GM18519 (cell line): ENCODE measurements around the gene SLC27A6.

ENCODE experiments used
- ATAC-seq: cut with Tn5 transposase; IDR thresholded peaks from one replicate; pipeline ENCODE4 v1.9.1; 2021; ENCODE audit warnings: mild to moderate bottlenecking, moderate library complexity; ENCODE audit not compliant: unreplicated experiment, low FRiP score

SLC27A6 gene

DNA sequence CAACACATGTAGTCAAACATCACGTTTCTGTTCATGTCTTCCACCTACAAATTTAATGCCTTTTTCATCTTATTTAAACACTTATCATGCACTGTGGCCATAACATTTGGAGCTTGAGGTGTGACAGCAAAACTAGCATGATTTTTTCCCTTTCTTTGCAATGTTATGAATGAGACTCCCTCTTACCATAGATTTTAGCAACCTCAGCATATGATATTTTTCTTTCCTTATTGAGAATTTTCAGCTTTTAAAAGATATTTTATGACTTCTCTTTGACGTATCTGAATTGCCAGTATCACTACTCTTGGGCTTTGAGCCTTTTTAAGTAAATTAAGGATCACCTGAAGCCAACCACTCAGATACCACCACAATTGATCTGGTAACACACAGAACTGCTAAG, 96.6 kb downstream of the SLC27A6 start:
- no peak for ATAC-seq

DNA sequence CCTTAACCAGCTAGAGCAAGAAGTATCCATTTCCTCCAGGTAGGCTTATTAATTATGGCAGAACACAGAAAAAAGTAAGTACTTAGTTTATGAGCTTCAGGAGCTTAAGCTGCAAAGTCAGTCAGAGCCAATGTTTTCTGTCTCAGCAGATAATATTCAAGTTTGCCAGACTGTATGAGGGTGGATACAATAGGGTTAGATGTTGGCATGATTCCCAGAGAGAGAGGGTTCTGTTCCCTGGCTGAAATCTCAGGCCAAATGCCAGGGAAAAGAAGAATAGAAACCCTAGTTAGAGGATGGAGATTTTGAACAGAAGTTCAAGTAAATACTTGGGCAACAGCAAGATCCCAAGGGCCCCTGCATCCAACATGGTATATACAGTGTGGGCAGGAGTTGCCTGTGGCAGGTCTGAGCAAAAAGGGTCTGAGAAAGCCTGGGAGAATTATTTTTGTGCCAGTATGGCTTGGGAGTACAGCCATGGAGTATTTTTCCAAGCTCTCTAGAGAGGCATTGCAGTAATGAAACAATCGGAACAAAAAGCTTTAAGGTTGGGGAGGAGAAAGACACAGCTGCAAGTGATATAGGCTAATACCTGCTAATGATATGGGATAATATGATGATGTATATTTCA, 98.3 kb downstream of the SLC27A6 start:
- ATAC-seq, result no peak

DNA sequence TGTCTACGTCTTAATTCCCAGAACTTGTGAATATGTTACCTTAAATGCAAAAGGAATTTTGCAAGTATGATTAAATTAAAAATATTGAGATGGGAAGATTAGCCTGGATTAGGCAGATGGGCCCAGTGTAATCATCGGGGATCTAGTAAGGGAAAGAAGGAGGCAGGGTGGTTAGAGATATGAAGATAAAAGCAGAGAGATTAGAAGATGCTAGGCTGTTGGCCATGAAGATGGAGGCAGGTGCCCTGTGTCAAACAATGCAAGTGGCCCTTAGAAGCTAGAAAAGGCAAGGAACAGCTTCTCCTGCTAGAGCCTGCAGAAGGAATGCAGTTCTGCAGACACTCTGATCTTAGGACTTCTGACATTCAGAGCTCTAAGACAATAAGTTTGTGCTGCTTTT, 100.4 kb downstream of the SLC27A6 start:
- no peak for ATAC-seq

DNA sequence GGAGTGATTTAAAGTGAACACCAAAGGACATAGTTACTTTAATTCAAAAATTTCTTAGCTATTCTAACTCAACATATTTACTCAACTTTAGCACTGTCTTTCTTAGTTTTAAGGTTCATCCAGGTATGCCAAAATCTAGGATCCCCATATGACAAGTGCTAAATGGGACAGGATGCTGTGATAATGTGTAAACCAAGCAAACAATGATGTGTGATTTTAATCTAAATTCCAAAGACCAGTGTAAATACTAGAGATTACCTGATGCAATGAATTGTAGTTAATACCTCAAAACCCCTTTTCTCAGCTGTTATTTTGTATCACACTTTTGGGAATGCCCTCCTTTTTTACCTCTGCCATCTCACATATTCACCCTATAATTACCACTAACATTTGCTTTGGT, 102.5 kb downstream of the SLC27A6 start:
- no peak for ATAC-seq

DNA sequence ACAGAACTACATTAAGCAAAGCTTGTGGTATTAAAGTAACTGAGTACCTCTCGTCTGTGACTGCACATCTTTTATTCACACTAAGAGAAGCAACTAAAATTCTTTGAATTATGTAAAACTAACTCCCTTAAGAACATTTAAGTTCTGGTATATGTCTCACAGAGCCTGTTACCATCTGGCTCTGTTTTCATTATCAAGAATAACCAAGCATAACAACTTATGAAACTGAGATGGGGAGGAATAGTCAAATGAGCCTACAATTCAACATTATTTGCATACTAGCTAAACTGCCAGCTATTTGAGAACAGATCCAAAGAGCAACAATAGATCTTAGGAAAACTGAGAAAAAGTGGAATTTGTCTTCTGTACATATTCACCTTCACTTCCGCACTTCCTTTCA, 104.0 kb downstream of the SLC27A6 start:
- no peak for ATAC-seq

DNA sequence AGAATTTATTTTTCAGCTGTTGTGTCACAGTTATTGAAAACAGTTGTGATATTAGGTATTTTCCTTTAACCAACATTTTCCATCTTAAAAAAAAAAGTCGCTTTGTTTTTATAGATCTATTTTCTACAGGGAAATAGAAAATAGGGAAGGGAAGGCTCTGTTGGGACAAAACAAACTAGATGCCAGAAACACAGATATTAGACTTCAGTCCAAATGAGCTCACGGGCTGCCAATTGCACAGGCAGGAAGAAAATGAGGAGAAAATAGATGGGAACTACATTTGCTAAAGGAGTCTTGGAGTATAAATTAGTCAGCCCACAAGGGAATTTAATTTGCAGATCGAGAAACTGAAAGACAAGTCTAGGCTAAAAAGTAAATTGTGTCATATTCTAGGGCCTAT, 107.8 kb downstream of the SLC27A6 start:
- ATAC-seq, result no peak

DNA sequence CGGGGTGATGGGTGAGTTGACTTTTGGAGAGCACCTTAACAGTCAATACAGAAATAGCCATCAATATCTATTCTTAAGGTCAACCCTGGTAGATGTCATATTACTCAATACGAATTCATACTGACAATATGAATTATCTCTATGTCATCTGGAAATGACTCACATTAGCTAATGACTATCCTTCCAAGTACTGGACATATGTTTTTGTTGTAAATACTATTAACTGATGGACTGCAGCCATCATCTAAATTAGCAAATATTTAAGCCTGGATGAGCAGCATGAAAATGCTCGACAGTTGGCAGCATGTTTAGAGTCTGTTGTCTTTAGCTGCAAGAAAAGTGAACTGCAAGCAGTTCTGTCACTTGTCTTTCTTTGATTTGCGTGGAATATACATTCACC, 109.6 kb downstream of the SLC27A6 start:
- no peak for ATAC-seq

DNA sequence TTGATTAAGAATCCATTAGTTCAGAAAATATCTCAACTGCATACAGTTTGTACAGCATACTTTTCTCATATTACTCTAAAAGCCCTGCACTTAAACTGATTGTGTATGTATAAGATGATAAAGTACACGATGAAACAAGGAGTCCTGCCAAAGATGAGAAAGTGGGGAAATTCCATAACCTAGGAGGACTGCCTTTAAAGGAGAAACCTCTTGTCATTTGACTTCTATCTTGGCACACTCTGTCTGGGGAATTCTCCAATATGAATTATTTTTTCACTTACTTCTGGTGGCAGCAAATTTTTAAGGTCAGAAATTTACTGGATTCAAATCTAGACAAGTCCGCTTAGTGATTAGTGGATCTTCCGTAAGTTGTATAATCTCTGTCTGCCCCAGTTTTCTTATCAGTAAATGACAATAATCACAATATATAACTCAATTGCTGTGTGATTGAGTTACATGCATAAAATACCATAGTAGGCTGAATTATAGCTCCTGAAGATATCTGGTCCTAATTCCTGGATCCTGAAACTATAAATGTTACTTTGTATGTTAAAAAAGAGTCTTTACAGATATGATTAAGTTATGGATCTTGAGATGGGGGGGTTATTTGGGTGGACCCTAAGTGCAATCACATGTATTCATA, 112.3 kb downstream of the SLC27A6 start:
- ATAC-seq, result no peak

DNA sequence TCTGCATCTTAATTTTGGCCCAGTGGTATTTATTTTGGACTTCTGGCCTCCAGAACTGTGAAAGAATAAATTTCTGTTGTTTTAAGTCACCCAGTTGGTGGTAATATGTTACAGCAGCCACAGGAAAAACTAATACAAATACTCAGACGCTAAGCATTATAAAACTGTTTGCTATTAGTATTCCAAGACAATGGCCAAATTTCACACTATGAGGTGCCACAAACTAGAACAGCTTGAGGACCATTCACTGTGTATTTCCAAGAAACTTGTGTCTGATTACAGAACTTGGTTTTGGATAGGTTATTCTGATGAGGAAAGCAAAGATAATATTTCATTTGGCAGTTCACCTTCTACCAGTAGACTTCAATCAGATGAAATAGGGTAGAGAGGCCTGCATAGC, 113.0 kb downstream of the SLC27A6 start:
- ATAC-seq, result no peak

DNA sequence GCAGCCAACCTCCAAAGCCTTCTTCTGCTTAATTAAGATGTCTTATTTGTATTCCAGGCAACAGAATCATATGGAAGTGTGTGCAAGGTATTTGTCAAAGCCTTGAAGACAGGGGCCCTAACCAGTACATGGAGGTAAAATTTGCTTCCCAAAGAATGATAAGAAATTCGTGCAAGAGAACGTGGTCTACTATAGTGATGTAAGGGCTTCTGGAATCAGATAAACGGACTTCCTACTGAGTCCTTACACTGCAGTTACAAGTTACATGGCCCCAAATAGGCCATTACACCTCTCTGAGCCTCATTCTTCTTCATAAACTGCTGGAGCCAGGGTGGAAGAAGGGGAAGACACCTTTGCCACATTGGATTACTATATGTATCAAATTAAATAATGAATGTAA, 113.4 kb downstream of the SLC27A6 start:
- no peak for ATAC-seq

DNA sequence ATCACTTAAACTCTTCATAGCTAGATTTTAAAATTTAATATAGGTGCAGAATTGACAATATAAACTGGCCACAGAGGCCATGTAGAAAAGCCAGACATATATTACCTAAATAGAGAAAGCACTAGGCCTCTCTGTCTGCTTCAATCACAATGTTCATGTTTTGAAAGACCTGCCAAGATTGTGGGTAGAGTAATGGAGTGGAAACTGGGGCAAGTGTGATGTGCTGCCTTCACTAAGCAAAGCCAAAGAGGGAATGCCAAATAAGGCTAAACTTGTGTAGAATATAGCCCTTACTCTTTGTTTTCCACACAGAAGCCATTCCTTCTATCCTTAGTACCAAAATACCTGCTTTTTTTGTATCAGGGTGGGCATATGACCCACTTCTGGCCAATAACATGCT, 114.2 kb downstream of the SLC27A6 start:
- ATAC-seq, result no peak

DNA sequence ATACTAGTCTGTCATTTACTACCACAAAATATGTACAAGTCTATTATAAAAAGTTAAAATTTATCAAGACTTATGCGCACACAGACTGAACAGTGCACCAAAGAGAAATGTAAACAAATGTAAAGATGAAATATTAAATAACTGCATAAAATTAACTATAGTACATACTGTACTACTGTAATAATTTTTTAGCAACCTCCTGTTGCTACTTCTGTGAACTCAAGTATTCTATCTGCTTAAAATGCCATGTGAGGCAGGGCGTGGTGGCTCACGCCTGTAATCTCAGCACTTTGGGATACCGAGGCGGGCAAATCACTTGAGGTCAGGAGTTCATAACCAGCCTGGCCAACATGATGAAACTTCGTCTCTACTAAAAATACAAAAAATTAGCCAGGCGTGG, 115.5 kb downstream of the SLC27A6 start:
- ATAC-seq, result no peak

DNA sequence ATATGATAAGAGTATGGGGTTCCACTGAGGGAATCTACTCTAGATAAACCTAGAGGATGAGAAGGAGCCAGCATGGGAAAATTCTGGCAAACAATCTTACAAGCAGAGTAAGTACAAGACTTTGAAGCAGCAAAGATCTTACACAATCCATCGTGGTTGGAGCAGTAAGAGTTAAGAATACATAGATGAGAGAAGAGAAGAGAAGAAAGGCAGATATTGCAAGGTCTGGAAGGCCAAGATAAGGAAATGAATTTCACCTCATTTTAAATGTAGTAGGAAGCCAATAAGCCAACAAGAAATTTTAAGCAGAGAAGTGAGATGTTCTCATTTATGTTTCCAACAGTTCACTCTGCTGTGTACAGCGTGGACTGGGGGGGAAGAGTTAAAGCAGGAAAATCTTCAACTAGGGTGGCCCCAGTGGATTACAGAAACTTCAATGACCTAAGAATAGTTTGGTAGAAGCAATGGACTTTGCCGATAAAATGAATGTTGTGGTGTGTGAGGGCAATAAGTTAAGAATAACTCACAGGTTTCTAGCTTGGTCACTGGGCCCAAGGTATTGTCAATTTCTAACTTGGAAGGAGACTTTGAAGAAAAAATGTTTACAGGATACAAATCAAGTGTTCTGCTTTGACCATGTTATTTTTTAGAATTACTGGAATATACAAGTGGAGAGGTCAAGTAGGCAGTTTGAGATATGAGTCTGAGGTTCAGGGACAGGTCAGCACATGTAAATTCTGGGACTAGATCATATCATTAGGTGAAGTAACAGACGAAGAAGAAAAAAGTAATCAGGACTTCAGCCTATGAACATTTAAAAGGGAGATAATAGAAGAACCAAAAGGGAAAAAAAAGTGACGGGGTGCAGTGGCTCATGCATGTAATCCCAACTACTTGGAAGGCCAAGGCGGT, 117.2 kb downstream of the SLC27A6 start:
- no peak for ATAC-seq
